Trophoblast cell (in vitro differentiated cells and primary cell): ENCODE results near the gene UQCRC2.

ENCODE experiments used
- DNase-seq, 2 donors: peaks; one replicate each; pipeline ENCODE4 v3.0.0-alpha.2; 2016
- H2AFZ ChIP-seq: 2 replicates; pipeline ENCODE4 v1.6.1; 2013; ENCODE audit warnings: low read length, moderate library complexity, mild to moderate bottlenecking; ENCODE audit not compliant: insufficient read depth, poor library complexity
- H2AK5ac ChIP-seq: 2 replicates; pipeline ENCODE4 v1.6.1; 2013; ENCODE audit warnings: mild to moderate bottlenecking, low read length
- H2BK120ac ChIP-seq: 2 replicates; pipeline ENCODE4 v1.6.1; 2013; ENCODE audit warnings: low read length, mild to moderate bottlenecking, moderate library complexity; ENCODE audit not compliant: insufficient read depth, poor library complexity
- H2BK12ac ChIP-seq: 2 replicates; pipeline ENCODE4 v1.6.1; 2013; ENCODE audit warnings: mild to moderate bottlenecking, low read length, moderate library complexity
- H2BK5ac ChIP-seq: 2 replicates; pipeline ENCODE4 v1.6.1; 2013; ENCODE audit warnings: low read length, low read depth, moderate library complexity, mild to moderate bottlenecking; ENCODE audit not compliant: poor library complexity
- H3K14ac ChIP-seq: 2 replicates; pipeline ENCODE4 v1.6.1; 2013; ENCODE audit warnings: mild to moderate bottlenecking, low read length
- H3K18ac ChIP-seq: 2 replicates; pipeline ENCODE4 v1.6.1; 2013; ENCODE audit warnings: mild to moderate bottlenecking, low read length
- H3K23ac ChIP-seq: 2 replicates; pipeline ENCODE4 v1.6.1; 2013; ENCODE audit warnings: low read length
- H3K27ac ChIP-seq: 2 replicates; pipeline ENCODE4 v1.5.1; 2013; ENCODE audit warnings: low read depth, mild to moderate bottlenecking, inconsistent platforms, low read length, moderate library complexity
- H3K27me3 ChIP-seq: 2 replicates; pipeline ENCODE4 v1.6.1; 2013; ENCODE audit warnings: inconsistent platforms, mild to moderate bottlenecking, low read length, moderate library complexity; ENCODE audit not compliant: insufficient read depth
- H3K36me3 ChIP-seq, 2 experiments: 1 replicate in 1 of 2; 2 replicates in 1 of 2; pipeline ENCODE4 v1.6.1; 2013; ENCODE audit warnings: low read length in 2 of 2, mild to moderate bottlenecking in 2 of 2, moderate library complexity in 1 of 2; ENCODE audit not compliant: insufficient read depth in 2 of 2, control insufficient read depth in 1 of 2
- H3K4ac ChIP-seq: 2 replicates; pipeline ENCODE4 v1.6.1; 2013; ENCODE audit warnings: low read depth, mild to moderate bottlenecking, low read length, moderate library complexity
- H3K4me1 ChIP-seq, 2 experiments: 1 replicate in 1 of 2; 2 replicates in 1 of 2; pipeline ENCODE4 v1.6.1; 2013; ENCODE audit warnings: low read length in 2 of 2, mild to moderate bottlenecking in 2 of 2, moderate library complexity in 1 of 2; ENCODE audit not compliant: insufficient read depth in 2 of 2, control insufficient read depth in 1 of 2
- H3K4me2 ChIP-seq: 2 replicates; pipeline ENCODE4 v1.6.1; 2013; ENCODE audit warnings: inconsistent platforms, mild to moderate bottlenecking, low read length, moderate library complexity
- H3K4me3 ChIP-seq: 2 replicates; pipeline ENCODE4 v1.5.1; 2013; ENCODE audit warnings: mild to moderate bottlenecking, low read depth, low read length, inconsistent platforms
- H3K79me1 ChIP-seq: one replicate; pipeline ENCODE4 v1.6.1; 2013; ENCODE audit warnings: low read length
- H3K79me2 ChIP-seq: 2 replicates; pipeline ENCODE4 v1.6.1; 2013; ENCODE audit warnings: low read length, mild to moderate bottlenecking; ENCODE audit not compliant: control insufficient read depth, insufficient read depth, poor library complexity
- H3K9ac ChIP-seq: 2 replicates; pipeline ENCODE4 v1.6.1; 2013; ENCODE audit warnings: mild to moderate bottlenecking, low read length
- H3K9me3 ChIP-seq: 2 replicates; pipeline ENCODE4 v1.6.1; 2013; ENCODE audit warnings: low read depth, mild to moderate bottlenecking, control low read depth, inconsistent platforms, low read length; ENCODE audit not compliant: insufficient read depth
- H4K12ac ChIP-seq: 2 replicates; pipeline ENCODE4 v1.6.1; 2013; ENCODE audit warnings: low read depth, mild to moderate bottlenecking, low read length, moderate library complexity
- H4K8ac ChIP-seq: 2 replicates; pipeline ENCODE4 v1.6.1; 2013; ENCODE audit warnings: low read depth, mild to moderate bottlenecking, low read length, moderate library complexity
- H4K91ac ChIP-seq: one replicate; pipeline ENCODE4 v1.6.1; 2013; ENCODE audit warnings: low read depth, mild to moderate bottlenecking, low read length, moderate library complexity
- WGBS: extraction: QIAGEN DNeasy Blood & Tissue Kit; methylation state at CpG from one replicate; pipeline ENCODE4 v1.1.7; 2013; ENCODE audit warnings: missing lambda C conversion rate; ENCODE audit not compliant: insufficient read length, insufficient coverage; ENCODE audit errors: extremely low coverage; 5-methylcytosine and 5-hydroxymethylcytosine counted together

UQCRC2 gene

GRCh38 chr16:22029632-22030031 is 76.5 kb downstream of the UQCRC2 start:
- Histone ChIP-seq H3K27ac (no peak overlapping the region), H3K4ac (no peak overlapping the region), H3K18ac (no peak overlapping the region), H3K14ac (no peak overlapping the region), H2BK12ac (no peak overlapping the region), H4K91ac (no peak overlapping the region), H3K9me3 (no peaks in the 10 kb centered on the region), H3K79me2 (no peaks in the 10 kb centered on the region), H2BK5ac (no peak overlapping the region), H3K36me3 (no peaks in the 10 kb centered on the region), H2AK5ac (no peak overlapping the region), H3K4me2 (no peak overlapping the region), H2AFZ (no peak overlapping the region), H4K8ac (no peak overlapping the region), H3K4me1 (no peaks in the 10 kb centered on the region), H3K4me3 (no peak overlapping the region), H3K27me3 (no peaks in the 10 kb centered on the region), H4K12ac (no peak overlapping the region), H3K23ac (no peak overlapping the region), H3K9ac (no peak overlapping the region), H2BK120ac (no peak overlapping the region), H3K79me1 (no peaks in the 10 kb centered on the region)
- no CpG with 5 or more reads among the region's 4 CpGs for WGBS
- DNase-seq = no peak

DNA sequence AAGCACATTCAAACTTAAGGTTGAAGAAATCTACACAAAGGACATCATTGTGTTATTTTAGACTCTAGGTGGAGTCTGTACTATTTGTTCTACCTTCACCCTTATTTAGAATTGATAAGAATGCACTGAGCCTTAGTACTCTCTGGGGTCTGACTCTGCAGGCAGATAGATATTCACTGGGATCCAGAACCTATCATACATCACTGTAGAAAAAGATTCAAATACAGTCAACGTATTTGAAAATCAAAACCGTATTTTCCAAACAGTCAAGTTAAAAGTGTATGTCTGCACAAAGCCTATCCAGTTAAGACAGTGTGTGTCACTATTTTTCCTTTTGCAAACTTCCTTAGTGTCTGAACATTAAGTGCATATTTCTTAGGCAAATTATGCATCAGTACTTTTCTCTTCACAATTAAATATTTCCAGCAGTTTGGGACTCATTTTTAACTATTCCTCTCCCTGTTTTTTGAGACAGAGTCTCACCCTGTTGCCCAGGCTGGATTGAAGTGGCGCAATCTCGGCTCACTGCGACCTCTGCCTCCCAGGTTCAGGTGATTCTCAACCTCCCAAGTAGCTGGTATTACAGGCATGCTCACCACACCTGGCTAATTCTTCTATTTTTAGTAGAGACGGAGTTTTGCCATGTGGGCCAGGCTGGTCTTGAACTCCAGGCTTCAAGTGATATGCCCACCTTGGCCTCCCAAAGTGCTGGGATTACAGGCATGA is 77.1 kb downstream of the UQCRC2 start:
- no peak overlapping the region for H2BK12ac ChIP-seq
- H3K27me3 ChIP-seq = no peaks in the 10 kb centered on the region
- H3K27ac ChIP-seq = no peak overlapping the region
- H2BK120ac ChIP-seq = no peak overlapping the region
- no peak overlapping the region for H2AK5ac ChIP-seq
- H3K23ac ChIP-seq = no peak overlapping the region
- H3K79me1 ChIP-seq = no peaks in the 10 kb centered on the region
- H3K9ac ChIP-seq = no peak overlapping the region
- H3K4ac ChIP-seq = no peak overlapping the region
- no CpG with 5 or more reads among the region's 6 CpGs for WGBS
- no peaks in the 10 kb centered on the region for H3K36me3 ChIP-seq
- no peak overlapping the region for H2AFZ ChIP-seq
- H3K9me3 ChIP-seq = no peaks in the 10 kb centered on the region
- no peak overlapping the region for H4K8ac ChIP-seq
- H3K14ac ChIP-seq = no peak overlapping the region
- no peak overlapping the region for H3K4me3 ChIP-seq
- no peak overlapping the region for H3K18ac ChIP-seq
- H3K4me2 ChIP-seq = no peak overlapping the region
- peak; percentile 43 to 62 for DNase-seq
- H4K91ac ChIP-seq = no peak overlapping the region
- no peak overlapping the region for H2BK5ac ChIP-seq
- H3K79me2 ChIP-seq = no peaks in the 10 kb centered on the region
- H4K12ac ChIP-seq = no peak overlapping the region
- no peaks in the 10 kb centered on the region for H3K4me1 ChIP-seq

DNA sequence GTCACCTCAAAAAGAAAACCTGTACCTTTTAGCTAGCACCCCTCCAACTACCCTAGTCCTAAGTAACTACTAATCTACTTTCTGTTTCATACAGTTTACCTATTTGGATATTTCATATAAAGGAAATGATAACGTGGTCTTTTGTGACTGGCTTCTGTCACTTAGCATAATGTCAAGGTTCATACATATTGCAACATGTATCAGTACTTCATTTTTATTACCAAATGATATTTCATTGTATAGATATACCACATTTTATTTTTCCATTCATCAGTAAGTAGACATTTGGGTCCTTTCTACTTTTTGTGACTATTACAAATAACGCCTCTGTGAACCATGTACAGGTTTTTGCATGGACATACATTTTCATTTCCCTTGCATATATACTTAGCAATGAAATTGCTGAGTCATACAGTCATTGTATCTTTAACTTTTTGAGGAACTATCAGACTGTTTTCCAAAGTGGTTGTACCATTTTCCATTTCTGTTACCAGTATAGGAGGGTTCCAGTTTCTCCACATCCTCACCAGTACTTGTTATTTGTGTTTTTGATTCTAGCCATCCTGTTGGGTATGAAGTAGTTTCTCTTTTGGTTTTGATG is 78.4 kb downstream of the UQCRC2 start:
- H3K4me2 ChIP-seq = no peak overlapping the region
- no peak overlapping the region for H2AFZ ChIP-seq
- H3K18ac ChIP-seq = no peak overlapping the region
- H2BK5ac ChIP-seq = no peak overlapping the region
- peaks cover 2% of the 10 kb centered on the region for H3K9me3 ChIP-seq
- no peak for DNase-seq
- no peak overlapping the region for H2BK12ac ChIP-seq
- no peaks in the 10 kb centered on the region for H3K27me3 ChIP-seq
- no CpG with 5 or more reads among the region's 2 CpGs for WGBS
- H3K79me2 ChIP-seq = no peaks in the 10 kb centered on the region
- H2AK5ac ChIP-seq = no peak overlapping the region
- no peak overlapping the region for H3K23ac ChIP-seq
- no peaks in the 10 kb centered on the region for H3K4me1 ChIP-seq
- H4K91ac ChIP-seq = no peak overlapping the region
- H3K4me3 ChIP-seq = no peak overlapping the region
- H2BK120ac ChIP-seq = no peak overlapping the region
- H3K9ac ChIP-seq = no peak overlapping the region
- no peak overlapping the region for H3K27ac ChIP-seq
- no peaks in the 10 kb centered on the region for H3K79me1 ChIP-seq
- no peak overlapping the region for H3K14ac ChIP-seq
- H4K12ac ChIP-seq = no peak overlapping the region
- no peaks in the 10 kb centered on the region for H3K36me3 ChIP-seq
- H3K4ac ChIP-seq = no peak overlapping the region
- H4K8ac ChIP-seq = no peak overlapping the region
